Activated naive CD4-positive, alpha-beta T cell treated with anti-CD3 and anti-CD28 coated beads for 36 hours (primary cell): Measurements from ENCODE around the gene SZRD1. TPM values are rescaled to one million over a fixed set of nuclear protein-coding genes. Genes with fewer than 3 reads are reported as not detected.

Experiments
- CTCF ChIA-PET: fragments of 350-600 bp; sonication (Branson Sonifier 250); formaldehyde crosslinking; loops from one replicate; lab custom pipeline; 2021; ENCODE audit warnings: antibody characterized with exemption; lab: Charles Lee
- DNase-seq: peaks from one replicate; pipeline ENCODE4 v3.0.0-alpha.2; 2020
- H3K27ac Mint-ChIP-seq: one replicate; pipeline ENCODE4 v1.8.0; 2021; ENCODE audit warnings: mild to moderate bottlenecking, mixed read lengths
- H3K27me3 Mint-ChIP-seq: one replicate; pipeline ENCODE4 v1.8.0; 2021; ENCODE audit warnings: low read depth, mixed read lengths
- H3K36me3 Mint-ChIP-seq: one replicate; pipeline ENCODE4 v1.8.0; 2021; ENCODE audit warnings: low read depth, mixed read lengths
- H3K4me1 Mint-ChIP-seq: one replicate; pipeline ENCODE4 v1.8.0; 2021; ENCODE audit warnings: low read depth, mixed read lengths
- H3K4me3 Mint-ChIP-seq: one replicate; pipeline ENCODE4 v1.8.0; 2021; ENCODE audit warnings: mild to moderate bottlenecking, moderate library complexity, mixed read lengths
- H3K9me3 Mint-ChIP-seq: one replicate; pipeline ENCODE4 v1.8.0; 2021; ENCODE audit warnings: mixed read lengths
- intact Hi-C: fragments of 100-400 bp; cut with micrococcal nuclease; formaldehyde crosslinking; loops from one replicate; pipeline ENCODE4 v1.15.1; 2023
- total RNA-seq, 2 experiments: library from RNA; stranded (reverse); gene quantifications; one replicate each; pipeline ENCODE4 v1.2.3, GENCODE V29; 2021

SZRD1 gene
- total RNA-seq, 2 experiments from 2014 or later, result 169 to 179 TPM

DNA sequence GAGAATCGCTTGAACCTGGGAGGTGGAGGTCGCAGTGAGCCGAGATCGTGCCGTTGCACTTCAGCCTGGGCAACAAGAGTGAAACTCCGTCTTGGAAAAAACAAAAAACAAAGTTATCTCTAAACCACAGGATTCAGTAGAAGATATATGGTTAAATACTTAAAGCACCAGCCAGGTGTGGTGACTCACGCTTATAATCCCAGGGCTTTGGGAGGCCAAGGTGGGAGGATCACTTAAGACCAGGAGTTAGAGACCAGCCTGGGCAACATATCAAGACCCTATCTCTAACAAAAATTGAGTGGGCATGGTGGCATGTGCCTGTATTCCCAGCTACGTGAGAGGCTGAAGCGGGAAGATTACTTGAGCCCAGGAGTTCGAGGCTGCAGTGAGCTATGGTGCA lies 79.1 kb downstream of the SZRD1 start:
- DNase-seq, result no peak
- Mint-ChIP-seq H3K36me3 (peaks cover 29% of the 10 kb centered on the region), H3K4me3 (no peak overlapping the region), H3K27ac (no peak overlapping the region), H3K9me3 (no peaks in the 10 kb centered on the region), H3K27me3 (no peaks in the 10 kb centered on the region), H3K4me1 (peaks cover 55% of the 10 kb centered on the region)
- intact Hi-C loops, result no loop called here
- CTCF ChIA-PET, result no interaction called here

DNA sequence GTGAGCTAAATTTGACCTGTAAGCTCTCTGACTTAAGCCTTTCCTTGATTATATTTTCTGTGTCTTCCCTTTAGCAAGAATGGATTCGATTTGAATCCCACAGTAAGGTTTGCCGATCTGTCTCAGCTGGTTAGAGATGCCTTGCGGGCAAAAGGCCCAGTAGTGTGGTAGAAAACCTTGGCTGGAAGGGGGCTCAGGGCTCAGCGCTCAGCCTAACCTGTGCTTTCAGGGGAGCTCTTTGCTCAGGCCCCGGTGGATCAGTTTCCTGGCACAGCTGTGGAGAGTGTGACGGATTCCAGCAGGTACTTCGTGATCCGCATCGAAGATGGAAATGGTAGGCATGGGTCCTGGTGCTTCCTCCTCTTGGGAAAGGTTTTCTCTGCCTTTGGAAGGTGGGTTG lies 80.6 kb downstream of the SZRD1 start:
- DNase-seq, result no peak
- intact Hi-C loops, result no loop called here
- peaks cover 53% of the 10 kb centered on the region for H3K4me1 Mint-ChIP-seq
- H3K27ac Mint-ChIP-seq, result no peak overlapping the region
- no peak overlapping the region for H3K4me3 Mint-ChIP-seq
- CTCF ChIA-PET, result interaction anchor here (1.2 kb wide), 1 partner anchor 27 kb away, joined by 3 read pairs; no protein-coding TSS in a partner anchor
- H3K27me3 Mint-ChIP-seq, result no peaks in the 10 kb centered on the region
- H3K36me3 Mint-ChIP-seq, result peaks cover 37% of the 10 kb centered on the region
- no peaks in the 10 kb centered on the region for H3K9me3 Mint-ChIP-seq

Other genes starting within 250 kb of the SZRD1 start
- under 1 TPM; 0.29 to 0.54 TPM for gene EPHA2, start 211.2 kb upstream of the SZRD1 start, total RNA-seq
- gene ARHGEF19, start 154.6 kb upstream of the SZRD1 start, total RNA-seq, result 1 to 10 TPM; 5.3 to 5.9 TPM
- gene CPLANE2, start 130.1 kb upstream of the SZRD1 start, total RNA-seq, result 1 to 10 TPM; 2.7 to 4.0 TPM
- gene FBXO42, start 14.8 kb upstream of the SZRD1 start, total RNA-seq, result 10 to 100 TPM in 1 of 2 experiments, 1 to 10 TPM in 1; 7.5 to 10.2 TPM
- not detected for gene SPATA21, start 70.2 kb downstream of the SZRD1 start, total RNA-seq
- gene NECAP2, start 73.5 kb downstream of the SZRD1 start, total RNA-seq, result 10 to 100 TPM; 53.3 to 53.4 TPM
- 1,000 to 10,000 TPM; 1,341 to 1,386 TPM for gene RNU1-1, start 147.0 kb downstream of the SZRD1 start, total RNA-seq
- 1 to 10 TPM; 1.6 to 1.9 TPM for gene NBPF1, start 246.3 kb downstream of the SZRD1 start, total RNA-seq